Endothelial cell of umbilical vein (primary cell): ENCODE measurements around the gene RGS8. TPM values are rescaled to one million over a fixed set of nuclear protein-coding genes. Genes with fewer than 3 reads are reported as not detected.

Experiments
- BruUV-seq: library from RNA; stranded (reverse); fragments of 400-500 nt; replicated peaks from 2 replicates; lab custom pipeline; 2021; lab: Mats Ljungman, UMichigan
- CTCF ChIA-PET: fragments of 300-600, 350-600 bp; sonication (Branson Sonifier 250); formaldehyde crosslinking; loops from one replicate; lab custom pipeline; 2021; ENCODE audit warnings: antibody characterized with exemption, inconsistent platforms; lab: Charles Lee
- POLR2A ChIA-PET: fragments of 300-600, 350-600 bp; sonication (Branson Sonifier 250); formaldehyde crosslinking; loops from one replicate; lab custom pipeline; 2021; ENCODE audit warnings: antibody characterized with exemption, inconsistent platforms; lab: Charles Lee
- DNase-seq: peaks from one replicate; pipeline ENCODE4 v3.0.0-alpha.2; 2011; ENCODE audit warnings: low read depth, low spot score
- FAIRE-seq: peaks from 2 replicates; lab custom pipeline; 2011; peaks lifted over from hg19 to GRCh38; lab: Jason Lieb, UNC
- H2AFZ ChIP-seq: 2 replicates; pipeline ENCODE4 v1.6.0; 2012; ENCODE audit warnings: low read depth, low read length, control low read depth, inconsistent platforms
- H3K27ac ChIP-seq: 2 replicates; pipeline ENCODE4 v1.5.1; 2011; ENCODE audit warnings: low read depth, mild to moderate bottlenecking, control low read depth, low read length, moderate library complexity; ENCODE audit not compliant: insufficient read depth
- H3K27me3 ChIP-seq, 2 experiments: 2 replicates each; pipeline versions ENCODE4 v1.6.0 to v1.6.1; 2011; ENCODE audit warnings: low read length in 2 of 2, mixed read lengths in 1 of 2; ENCODE audit not compliant: control insufficient read depth in 2 of 2, insufficient read depth in 2 of 2
- H3K36me3 ChIP-seq, 2 experiments: 2 replicates in 1 of 2; 3 replicates in 1 of 2; pipeline ENCODE4 v1.5.1; 2011; ENCODE audit warnings: low read length in 2 of 2, mild to moderate bottlenecking in 1 of 2, moderate library complexity in 1 of 2; ENCODE audit not compliant: control insufficient read depth in 2 of 2, insufficient read depth in 2 of 2; ENCODE audit errors: extremely low read depth in 1 of 2
- H3K4me1 ChIP-seq: 3 replicates; pipeline ENCODE4 v1.5.1; 2011; ENCODE audit warnings: mild to moderate bottlenecking, low read length; ENCODE audit not compliant: control insufficient read depth, insufficient read depth; ENCODE audit errors: extremely low read depth
- H3K4me2 ChIP-seq: 2 replicates; pipeline ENCODE4 v1.6.1; 2011; ENCODE audit warnings: low read length, control low read depth, mixed read lengths; ENCODE audit not compliant: insufficient read depth
- H3K4me3 ChIP-seq, 3 experiments: fragments of 200-600 bp in 1 of 3; sonication (generic), shearing (Covaris generic) in 1 of 3; replicated peaks in 1 of 3; 2 replicates each; pipeline ENCODE4 v1.5.1; 2011 to 2016; ENCODE audit warnings: control low read depth in 3 of 3, low read length in 3 of 3, mild to moderate bottlenecking in 2 of 3, inconsistent platforms in 1 of 3, low read depth in 1 of 3, moderate library complexity in 1 of 3; ENCODE audit not compliant: insufficient read depth in 1 of 3
- H3K79me2 ChIP-seq: 2 replicates; pipeline ENCODE4 v1.6.0; 2012; ENCODE audit warnings: low read length, inconsistent platforms; ENCODE audit not compliant: control insufficient read depth, insufficient read depth
- H3K9ac ChIP-seq: replicated peaks from 2 replicates; pipeline ENCODE3; 2011; ENCODE audit warnings: low read length, control low read depth; ENCODE audit not compliant: insufficient read depth; ENCODE audit errors: extremely low read depth
- H3K9me1 ChIP-seq: replicated peaks from 3 replicates; pipeline ENCODE4 v1.6.0; 2011; ENCODE audit warnings: mild to moderate bottlenecking, low read length; ENCODE audit not compliant: control insufficient read depth, insufficient read depth; ENCODE audit errors: extremely low read depth
- H3K9me3 ChIP-seq: replicated peaks from 2 replicates; pipeline ENCODE4 v1.5.1; 2012; ENCODE audit warnings: low read length, inconsistent platforms; ENCODE audit not compliant: control insufficient read depth, insufficient read depth
- H4K20me1 ChIP-seq: replicated peaks from 2 replicates; pipeline ENCODE3; 2011; ENCODE audit warnings: mild to moderate bottlenecking, low read length; ENCODE audit not compliant: control insufficient read depth, insufficient read depth; ENCODE audit errors: extremely low read depth
- EZH2 ChIP-seq: IDR thresholded peaks from 2 replicates; pipeline ENCODE4 v1.6.1; 2012; ENCODE audit warnings: borderline replicate concordance, low read depth, mild to moderate bottlenecking, moderate library complexity, low read length, inconsistent platforms; ENCODE audit not compliant: severe bottlenecking
- GATA2 ChIP-seq: IDR thresholded peaks from 2 replicates; pipeline ENCODE4 v1.7.0; 2011; ENCODE audit warnings: low read depth, mild to moderate bottlenecking, moderate library complexity, mixed read lengths, low read length; ENCODE audit not compliant: insufficient read length, insufficient read depth
- JUN ChIP-seq: IDR thresholded peaks from 2 replicates; pipeline ENCODE4 v1.6.1; 2011; ENCODE audit warnings: borderline replicate concordance, low read depth; ENCODE audit not compliant: insufficient read length, insufficient read depth
- MYC ChIP-seq: IDR thresholded peaks from one replicate; pipeline ENCODE4 v1.6.1; 2011; ENCODE audit warnings: mild to moderate bottlenecking, low read depth, low read length
- POLR2A ChIP-seq: IDR thresholded peaks from 2 replicates; pipeline ENCODE4 v1.6.1; 2012; ENCODE audit warnings: low read depth, mild to moderate bottlenecking, control low read depth, low read length
- POLR2AphosphoS5 ChIP-seq: IDR thresholded peaks from 2 replicates; pipeline ENCODE4 v1.6.1; 2012; ENCODE audit warnings: low read depth, mild to moderate bottlenecking, control low read depth, low read length, moderate library complexity; ENCODE audit not compliant: insufficient read depth
- dilution Hi-C: fragments of 300-500 bp; cut with MboI; formaldehyde crosslinking; loops from one replicate; pipeline ENCODE4 v1.15.0; 2019; ENCODE audit warnings: low sequenced_read_pairs; ENCODE audit not compliant: extremely low pct_ligation_motif_present
- intact Hi-C: fragments of 100-400 bp; cut with micrococcal nuclease; formaldehyde crosslinking; loops from one replicate; pipeline ENCODE4 v1.10.0; 2022
- polyA plus RNA-seq, 4 experiments: library from polyadenylated mRNA; depleted of rRNA in 3 of 4; stranded (reverse) in 3 of 4; unstranded in 1 of 4; fragments of >200 nt; gene quantifications; 2 replicates each; pipeline versions ENCODE4 v1.2.1 to v1.2.3, GENCODE V29; 2011 to 2012; ENCODE audit warnings: missing spikeins in 1 of 4
- total RNA-seq: library from RNA; stranded (reverse); gene quantifications from 2 replicates; pipeline ENCODE4 v1.2.3, GENCODE V29; 2021

RGS8 gene
- total and polyA plus RNA-seq, 2 donors (not counting 3 experiments of a cell fraction or from before 2014, with no cell fraction given), result not detected

DNA sequence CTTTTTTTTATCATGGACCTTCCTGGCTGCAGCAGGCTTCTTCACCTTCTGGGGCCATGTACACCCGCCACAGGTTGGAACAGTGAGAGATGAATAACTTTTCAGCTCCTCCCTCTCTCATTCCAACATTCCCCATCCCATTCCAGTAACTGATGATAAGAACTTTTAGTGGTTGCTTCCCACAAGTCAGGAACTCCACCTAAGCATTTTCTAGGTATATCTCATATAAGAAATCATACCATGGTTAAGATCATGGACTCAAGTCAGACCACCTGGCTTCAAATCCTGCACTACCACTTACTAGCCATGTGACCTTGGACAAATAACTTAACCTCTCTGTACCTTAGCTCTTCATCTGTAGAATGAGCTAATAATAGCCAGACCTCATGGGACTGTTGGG is 42.5 kb upstream of the RGS8 start:
- H3K4me1 ChIP-seq, result no peaks in the 10 kb centered on the region
- H3K9me3 ChIP-seq, result no peaks in the 10 kb centered on the region
- TF ChIP-seq POLR2AphosphoS5 (no peak), POLR2A (no peak), EZH2 (no peak), GATA2 (no peak)
- no peak for DNase-seq
- H4K20me1 ChIP-seq, result no peaks in the 10 kb centered on the region
- dilution Hi-C loops (no loop called here), intact Hi-C loops (no loop called here)
- H3K4me2 ChIP-seq, result no peak overlapping the region
- no peaks in the 10 kb centered on the region for H3K79me2 ChIP-seq
- H3K36me3 ChIP-seq, result no peaks in the 10 kb centered on the region
- no peak overlapping the region for H2AFZ ChIP-seq
- ChIA-PET CTCF (no interaction called here), POLR2A (no interaction called here)
- no peaks in the 10 kb centered on the region for H3K9me1 ChIP-seq
- FAIRE-seq, result no peak
- no peak overlapping the region for H3K27ac ChIP-seq
- no TSS peak for BruUV-seq
- peaks cover 0 to 3% of the 10 kb centered on the region in 2 experiments for H3K27me3 ChIP-seq
- H3K4me3 ChIP-seq, result no peak overlapping the region
- no peak overlapping the region for H3K9ac ChIP-seq

DNA sequence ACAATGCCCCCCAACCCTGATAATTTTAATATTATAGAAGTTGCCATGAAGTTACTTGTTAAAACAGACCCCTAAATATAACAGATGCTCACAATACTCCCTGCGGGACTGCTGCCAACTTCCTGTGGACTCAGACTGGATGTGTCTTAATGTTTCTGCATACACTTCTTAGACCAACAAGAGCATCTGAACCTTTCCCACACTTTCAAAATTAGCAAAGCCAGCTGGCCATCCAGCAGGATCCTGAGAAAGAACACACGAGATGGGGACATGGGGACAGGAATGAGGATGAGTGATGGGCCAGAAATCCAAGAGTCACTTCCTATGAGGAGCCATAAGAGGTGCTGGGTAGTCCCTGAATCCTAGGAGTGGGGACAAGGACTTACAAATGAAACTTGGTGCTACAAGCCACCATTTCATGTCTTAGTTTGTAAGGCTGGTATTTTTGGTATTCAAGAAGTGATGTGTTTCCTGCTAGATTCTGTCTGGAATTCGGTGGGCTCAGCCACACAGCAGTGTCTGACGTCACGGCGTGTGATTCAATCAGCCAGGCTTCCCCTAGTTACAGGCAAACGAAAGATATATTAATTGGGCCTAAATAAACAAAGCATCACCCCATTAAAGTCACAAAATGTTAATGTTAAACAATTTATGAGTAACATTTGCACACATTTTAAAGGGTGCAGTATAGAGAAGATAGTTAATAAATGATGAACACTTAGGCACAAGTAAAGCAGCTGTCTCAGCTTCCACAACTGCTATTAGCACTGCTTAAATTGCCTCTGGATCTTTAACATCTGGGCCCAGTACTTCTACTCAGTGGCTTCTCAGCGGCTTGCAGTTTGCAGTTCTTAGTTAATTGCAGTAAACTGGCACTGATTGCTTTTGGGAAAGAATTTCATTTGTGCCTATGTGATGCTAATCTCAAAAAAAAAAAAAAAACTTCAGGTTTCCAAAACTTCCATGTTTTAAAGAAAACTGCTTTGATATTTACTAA is 41.2 kb upstream of the RGS8 start:
- H4K20me1 ChIP-seq, result no peaks in the 10 kb centered on the region
- H3K27ac ChIP-seq, result no peak overlapping the region
- H3K9me1 ChIP-seq, result no peaks in the 10 kb centered on the region
- no peak overlapping the region for H3K9ac ChIP-seq
- no peak overlapping the region for H3K4me3 ChIP-seq
- ChIA-PET CTCF (interaction anchor here (0.7 to 2.3 kb wide), 2 partner anchors 130 to 604 kb away, joined by 3 to 8 read pairs; no protein-coding TSS in a partner anchor), POLR2A (no interaction called here)
- H3K9me3 ChIP-seq, result no peaks in the 10 kb centered on the region
- H3K79me2 ChIP-seq, result no peaks in the 10 kb centered on the region
- H3K4me1 ChIP-seq, result no peaks in the 10 kb centered on the region
- DNase-seq (no peak), FAIRE-seq (no peak)
- H2AFZ ChIP-seq, result no peak overlapping the region
- peaks cover 0 to 1% of the 10 kb centered on the region in 2 experiments for H3K27me3 ChIP-seq
- dilution Hi-C loops (no loop called here), intact Hi-C loops (no loop called here)
- TF ChIP-seq POLR2AphosphoS5, result no peak
- TF ChIP-seq JUN, result no peak
- no peak for TF ChIP-seq MYC
- no peak for TF ChIP-seq POLR2A
- no peak overlapping the region for H3K4me2 ChIP-seq
- no peaks in the 10 kb centered on the region for H3K36me3 ChIP-seq
- no TSS peak for BruUV-seq
